HG02973 (cell line): ENCODE measurements around the gene LECT2.

ENCODE experiments used
- ATAC-seq: cut with Tn5 transposase; IDR thresholded peaks from one replicate; pipeline ENCODE4 v1.9.1; 2021; ENCODE audit warnings: moderate library complexity; ENCODE audit not compliant: unreplicated experiment

LECT2 gene

GRCh38 chr5:135978993-135979392, 24.2 kb upstream of the LECT2 start:
- no peak for ATAC-seq

GRCh38 chr5:135978212-135978631, 23.4 kb upstream of the LECT2 start:
- no peak for ATAC-seq

- ATAC-seq: no peak
Observed at GRCh38 chr5:135977375-135977928, 22.7 kb upstream of the LECT2 start.

- ATAC-seq: no peak
Observed at GRCh38 chr5:135976216-135976615, 21.4 kb upstream of the LECT2 start.

- ATAC-seq: no peak
Observed at GRCh38 chr5:135975122-135975521, 20.3 kb upstream of the LECT2 start.

- no peak for ATAC-seq
Observed at GRCh38 chr5:135974021-135974600, 19.3 kb upstream of the LECT2 start.

- no peak for ATAC-seq
Observed at GRCh38 chr5:135973323-135974020, 18.7 kb upstream of the LECT2 start.

- ATAC-seq: no peak
Observed at GRCh38 chr5:135971701-135972100, 16.9 kb upstream of the LECT2 start.

- ATAC-seq: no peak
Observed at GRCh38 chr5:135966790-135967189, 12.0 kb upstream of the LECT2 start.

- ATAC-seq: no peak
Observed at GRCh38 chr5:135966165-135966564, 11.4 kb upstream of the LECT2 start.

GRCh38 chr5:135965504-135965903, 10.7 kb upstream of the LECT2 start:
- no peak for ATAC-seq

- ATAC-seq: no peak
Observed at GRCh38 chr5:135964670-135965320, 10.0 kb upstream of the LECT2 start.

GRCh38 chr5:135955525-135955924, 742 bp upstream of the LECT2 start:
- no peak for ATAC-seq

GRCh38 chr5:135953850-135954249, 933 bp downstream of the LECT2 start:
- no peak for ATAC-seq

GRCh38 chr5:135952683-135953082, 2.1 kb downstream of the LECT2 start:
- no peak for ATAC-seq

- ATAC-seq: no peak
Observed at GRCh38 chr5:135951807-135952206, 3.0 kb downstream of the LECT2 start.

GRCh38 chr5:135951257-135951656, 3.5 kb downstream of the LECT2 start:
- ATAC-seq: no peak

- no peak for ATAC-seq
Observed at GRCh38 chr5:135950611-135951010, 4.2 kb downstream of the LECT2 start.

- ATAC-seq: no peak
Observed at GRCh38 chr5:135944967-135945560, 9.7 kb downstream of the LECT2 start.

GRCh38 chr5:135944564-135944963, 10.2 kb downstream of the LECT2 start:
- no peak for ATAC-seq

- no peak for ATAC-seq
Observed at GRCh38 chr5:135942202-135942771, 12.5 kb downstream of the LECT2 start.
